ENCODE data around the gene UBR3.

Gene UBR3

DNA sequence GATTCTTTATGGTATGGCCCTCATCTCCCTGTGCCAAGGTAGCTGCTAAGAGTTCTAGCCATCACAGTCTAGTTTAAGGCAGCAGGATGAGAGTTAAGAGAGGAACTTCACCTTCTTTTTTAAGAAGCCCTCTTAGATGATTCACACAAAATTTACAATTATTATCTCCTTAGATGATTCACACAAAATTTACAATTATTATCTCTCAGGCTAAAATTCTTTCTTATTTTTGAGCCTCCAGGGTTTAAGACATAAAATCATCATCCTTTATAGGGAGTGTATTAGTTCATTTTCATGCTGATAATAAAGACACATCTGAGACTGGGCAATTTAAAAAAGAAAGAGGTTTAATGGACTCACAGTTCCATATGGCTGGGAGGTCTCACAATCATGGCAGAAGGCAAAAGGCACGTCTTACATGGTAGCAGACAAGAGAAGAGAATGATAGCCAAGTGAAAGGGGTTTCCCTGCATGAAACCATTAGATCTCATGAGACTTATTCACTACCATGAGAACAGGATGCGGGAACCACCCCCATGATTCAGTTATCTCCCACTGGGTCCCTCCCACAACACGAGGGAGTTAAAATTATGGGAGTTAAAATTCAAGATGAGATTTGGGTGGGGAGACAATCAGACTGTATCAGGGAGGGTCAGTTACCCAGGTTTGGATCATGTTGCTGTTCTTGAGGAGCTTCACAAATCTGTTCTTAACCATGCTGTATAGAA, 217.7 kb downstream of the UBR3 start:
- no peak for DNase-seq (ENCODE audit: low read depth in 2 of 2)

DNA sequence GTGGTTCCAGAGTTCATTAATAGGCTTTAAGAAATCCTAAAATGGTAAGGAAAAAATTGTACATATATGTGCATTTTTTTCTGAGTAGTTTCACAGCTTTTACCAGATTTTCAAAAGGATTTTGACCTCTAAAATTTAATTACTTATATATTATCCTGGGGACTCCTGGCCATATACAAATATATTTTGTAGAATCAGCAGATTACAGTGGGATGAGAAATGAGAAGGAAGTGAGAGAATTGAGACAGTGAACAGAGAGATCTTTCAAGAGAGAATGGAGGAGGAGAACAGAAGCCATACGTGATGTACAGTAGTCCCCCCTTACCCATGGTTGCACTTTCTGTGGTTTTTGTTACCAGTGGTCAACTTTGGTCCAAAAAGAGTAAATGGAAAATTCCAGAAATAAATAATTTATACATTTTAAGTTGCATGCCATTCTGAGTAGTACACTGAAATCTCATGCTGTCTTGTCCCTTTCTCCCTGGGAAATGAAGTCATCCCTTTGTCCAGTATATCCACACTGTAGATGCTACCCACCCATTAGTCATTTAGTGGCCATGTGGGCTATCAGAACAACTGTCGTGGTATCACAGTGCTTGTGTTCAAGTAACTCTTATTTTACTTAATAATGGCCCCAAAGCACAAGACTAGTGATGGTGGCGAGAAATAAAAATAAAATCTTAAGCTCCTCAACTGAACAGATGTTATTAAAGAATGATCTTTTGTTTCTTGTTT, 220.2 kb downstream of the UBR3 start:
- no peak for DNase-seq (ENCODE audit: low read depth in 2 of 2)

DNA sequence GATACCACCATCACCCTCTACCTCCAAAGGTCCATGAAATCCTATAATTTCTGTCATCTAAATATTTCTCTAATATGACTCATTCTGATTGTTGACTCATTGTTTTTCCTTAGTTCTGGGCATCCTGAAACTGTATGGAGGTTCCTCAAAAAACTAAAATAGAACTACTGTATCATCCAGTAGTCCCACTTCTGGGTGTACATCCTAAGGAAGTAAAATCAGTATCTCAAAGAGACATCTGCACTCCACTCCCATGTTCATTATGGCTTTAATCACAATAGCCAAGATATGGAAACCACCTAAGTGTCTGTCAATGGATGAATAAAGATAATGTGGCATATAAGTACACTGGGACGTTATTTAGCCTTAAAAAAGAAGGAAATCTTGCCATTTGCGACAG, 224.9 kb downstream of the UBR3 start:
- DNase-seq (ENCODE audit: low read depth in 2 of 2) = no peak

DNA sequence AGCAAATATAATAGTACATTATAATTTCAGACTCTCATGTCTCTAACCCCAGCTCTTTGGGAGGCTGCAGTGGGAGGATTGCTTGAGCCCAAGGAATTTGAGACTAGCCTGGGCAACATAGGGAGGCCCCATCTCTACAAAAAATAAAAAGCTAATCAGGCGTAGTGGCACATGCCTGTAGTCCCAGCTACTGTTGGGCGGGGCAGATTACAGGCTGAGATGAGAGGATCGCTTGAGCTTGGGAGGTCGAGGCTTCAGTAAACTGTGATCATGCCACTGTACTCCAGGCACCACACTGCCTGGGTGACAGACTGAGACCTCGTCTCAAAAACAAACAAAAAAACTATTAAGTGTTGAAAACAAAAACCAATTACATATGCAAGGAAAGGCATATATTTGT, 227.7 kb downstream of the UBR3 start:
- DNase-seq (ENCODE audit: low read depth in 2 of 2) = no peak

DNA sequence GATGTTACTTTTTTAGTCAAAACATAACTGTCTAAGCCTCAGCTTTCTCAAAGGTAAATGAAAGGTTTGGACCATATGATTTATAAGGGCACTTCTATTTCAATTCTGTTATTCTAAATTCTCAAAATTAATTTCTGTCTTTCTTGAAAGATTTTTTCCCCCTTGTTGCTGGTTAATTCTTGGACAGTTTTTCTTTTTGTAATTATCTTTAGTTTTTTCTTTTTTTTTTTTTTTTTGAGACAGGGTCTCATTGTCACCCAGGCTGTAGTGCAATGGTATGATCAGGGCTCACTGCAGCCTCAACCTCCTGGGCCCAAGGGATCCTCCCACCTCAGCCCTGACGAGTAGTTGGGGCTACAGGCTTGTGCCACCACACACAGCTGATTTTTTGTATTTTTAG, 229.6 kb downstream of the UBR3 start:
- no peak for DNase-seq (ENCODE audit: low read depth in 2 of 2)

DNA sequence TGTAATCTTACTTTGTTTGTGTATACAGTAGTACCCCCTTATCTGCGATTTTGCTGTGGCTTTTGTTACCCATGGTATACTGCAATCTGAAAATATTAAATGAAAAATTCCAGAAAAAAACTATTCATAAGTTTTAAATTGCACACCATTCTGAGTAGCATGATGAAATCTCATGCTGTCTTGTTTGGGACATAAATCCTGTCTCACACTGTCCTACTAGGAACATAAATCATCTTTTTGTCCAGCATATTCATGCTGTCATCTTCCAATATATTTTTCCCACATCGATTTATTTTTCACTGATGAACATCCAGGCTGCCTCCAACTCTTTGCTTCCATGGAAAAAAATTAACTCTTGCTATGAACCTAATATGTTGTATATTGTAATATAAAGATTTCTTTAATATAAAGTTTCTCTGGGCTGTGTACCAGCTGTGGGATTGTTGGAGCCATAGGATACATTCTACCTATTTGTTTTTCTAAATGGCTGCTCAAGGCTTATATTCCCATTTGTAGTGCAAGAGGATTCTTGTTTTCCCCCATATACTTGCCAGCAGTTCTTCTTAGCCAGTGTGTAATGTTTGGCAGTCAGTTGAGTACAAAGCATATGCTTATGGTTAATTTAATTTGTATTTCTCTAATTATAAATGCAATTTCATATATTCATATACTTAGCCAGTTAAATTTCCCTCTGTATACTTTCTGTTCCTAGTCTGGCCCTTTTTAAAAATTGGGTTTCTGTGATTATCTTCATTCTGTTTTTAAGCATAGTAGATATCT, 236.4 kb downstream of the UBR3 start:
- DNase-seq (ENCODE audit: low read depth in 2 of 2) = no peak

DNA sequence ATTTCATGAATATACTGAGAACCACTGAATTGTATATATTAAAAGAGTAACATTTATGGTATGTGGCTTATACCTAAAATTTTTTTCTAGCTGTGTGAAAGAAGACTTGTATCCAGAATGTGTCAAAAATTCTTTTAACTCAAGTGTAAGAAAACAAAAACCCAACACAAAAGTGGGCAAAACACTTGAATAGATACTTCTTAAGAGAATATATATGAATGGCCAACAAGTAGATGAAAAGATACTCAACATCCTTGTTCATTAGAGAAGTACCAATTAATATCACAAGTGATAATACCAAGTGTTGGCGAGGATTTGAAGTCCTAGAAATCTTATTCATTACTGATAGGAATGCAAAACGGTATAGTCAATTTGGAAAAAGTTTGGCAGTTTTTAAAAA, 243.5 kb downstream of the UBR3 start:
- no peak for DNase-seq (ENCODE audit: low read depth in 2 of 2)

DNA sequence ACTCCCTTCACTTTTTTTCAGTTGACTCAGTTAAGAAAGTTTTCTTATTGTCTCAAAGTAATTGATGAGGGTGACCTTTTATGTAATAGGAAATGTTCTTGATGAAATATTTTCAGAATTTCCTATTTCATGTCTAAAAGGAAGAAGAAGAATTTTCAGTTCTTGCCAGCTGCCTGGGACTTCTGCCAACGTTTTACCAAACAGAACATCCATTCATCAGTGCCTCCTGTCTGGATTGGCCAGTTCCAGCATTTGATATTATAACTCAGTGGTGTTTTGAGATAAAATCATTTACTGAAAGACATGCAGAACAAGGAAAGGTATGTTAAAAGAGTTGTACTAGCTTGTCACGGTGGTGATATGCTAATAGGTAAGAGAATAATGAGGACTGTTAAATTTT, 246.0 kb downstream of the UBR3 start:
- no peak for DNase-seq (ENCODE audit: low read depth in 2 of 2)

DNA sequence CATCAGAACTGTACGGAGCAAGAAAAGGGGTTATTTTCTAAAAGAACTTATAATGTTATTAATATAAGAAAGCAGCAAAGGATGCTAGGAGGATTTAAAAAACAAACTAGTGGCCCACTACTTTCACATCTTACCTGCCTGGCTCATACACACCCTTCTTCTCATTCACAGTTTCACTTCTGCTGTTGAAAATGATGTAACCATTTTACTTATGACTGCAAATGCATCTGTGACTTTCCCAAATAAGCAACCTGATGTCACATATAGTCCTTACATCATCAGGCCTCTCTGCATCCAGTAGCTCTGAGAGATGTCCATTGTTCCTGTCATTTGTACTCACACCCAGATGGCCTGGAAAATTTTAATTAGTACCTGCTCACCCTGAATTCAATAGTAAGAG, 248.9 kb downstream of the UBR3 start:
- no peak for DNase-seq (ENCODE audit: low read depth in 2 of 2)

DNA sequence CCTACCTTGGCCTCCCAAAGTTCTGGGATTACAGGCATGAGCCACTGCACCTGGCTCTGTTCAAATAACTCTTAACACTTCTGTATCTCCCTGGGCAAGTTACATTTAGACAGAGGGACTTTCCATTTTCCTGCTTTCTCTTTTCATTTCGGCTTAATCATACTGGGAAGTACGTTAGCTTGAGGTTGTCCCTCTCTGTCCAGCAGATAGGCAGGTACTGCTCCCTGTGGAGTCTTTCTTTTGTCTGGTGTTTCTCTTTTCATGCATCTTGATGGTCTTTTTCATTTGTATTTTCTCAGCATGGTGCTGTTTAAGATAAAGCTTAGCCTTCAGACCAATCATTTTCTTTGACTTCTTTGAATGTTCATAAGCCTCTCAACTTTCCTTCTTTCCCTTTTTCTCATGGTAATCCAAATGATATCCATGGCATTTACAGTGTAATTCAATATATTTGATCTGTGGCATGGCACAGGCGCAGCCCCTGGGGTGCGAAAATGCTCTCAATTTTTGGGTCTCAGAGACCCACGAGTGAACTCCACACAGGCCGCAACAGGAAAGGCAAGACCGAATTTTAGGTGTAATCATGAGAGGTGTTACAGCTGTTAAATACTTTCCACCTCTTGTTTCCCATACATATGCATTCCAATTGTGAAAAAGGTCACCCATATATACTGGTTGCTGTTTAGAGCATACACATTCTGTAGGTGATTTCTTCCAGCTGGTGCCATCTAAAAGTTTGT, 250.7 kb downstream of the UBR3 start:
- no peak for DNase-seq (ENCODE audit: low read depth in 2 of 2)

DNA sequence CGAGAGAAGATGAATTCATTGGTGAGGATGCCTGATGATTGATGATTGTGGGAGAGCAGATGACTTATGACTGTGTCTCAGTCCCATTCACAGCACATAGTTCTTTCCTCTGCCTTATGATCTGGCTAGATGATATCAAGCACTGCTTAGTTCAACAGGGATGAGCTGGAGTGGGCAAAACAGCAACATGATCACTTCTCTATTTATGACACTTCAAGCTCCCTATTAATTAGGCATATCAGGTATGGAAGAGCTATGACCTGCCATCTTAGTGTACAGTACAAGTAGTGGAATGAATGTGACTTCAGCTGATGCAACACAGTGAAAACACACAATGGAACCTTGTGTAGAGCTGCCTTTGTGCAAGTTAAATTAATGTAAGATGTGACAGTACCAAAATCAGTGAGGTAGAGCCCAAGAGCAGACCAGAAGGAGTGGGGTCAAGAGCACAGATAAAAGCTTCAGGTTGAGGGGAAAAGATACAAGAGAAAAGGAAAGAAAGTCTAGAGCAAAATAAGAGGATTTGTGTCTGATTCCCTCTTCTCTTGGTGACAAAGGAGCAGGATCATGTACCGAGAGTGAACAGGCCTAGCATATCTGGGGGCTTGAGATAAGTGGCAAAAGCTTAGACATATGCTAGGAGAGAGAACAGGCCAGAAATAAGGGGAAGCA, 257.7 kb downstream of the UBR3 start:
- DNase-seq (ENCODE audit: low read depth in 2 of 2) = no peak

DNA sequence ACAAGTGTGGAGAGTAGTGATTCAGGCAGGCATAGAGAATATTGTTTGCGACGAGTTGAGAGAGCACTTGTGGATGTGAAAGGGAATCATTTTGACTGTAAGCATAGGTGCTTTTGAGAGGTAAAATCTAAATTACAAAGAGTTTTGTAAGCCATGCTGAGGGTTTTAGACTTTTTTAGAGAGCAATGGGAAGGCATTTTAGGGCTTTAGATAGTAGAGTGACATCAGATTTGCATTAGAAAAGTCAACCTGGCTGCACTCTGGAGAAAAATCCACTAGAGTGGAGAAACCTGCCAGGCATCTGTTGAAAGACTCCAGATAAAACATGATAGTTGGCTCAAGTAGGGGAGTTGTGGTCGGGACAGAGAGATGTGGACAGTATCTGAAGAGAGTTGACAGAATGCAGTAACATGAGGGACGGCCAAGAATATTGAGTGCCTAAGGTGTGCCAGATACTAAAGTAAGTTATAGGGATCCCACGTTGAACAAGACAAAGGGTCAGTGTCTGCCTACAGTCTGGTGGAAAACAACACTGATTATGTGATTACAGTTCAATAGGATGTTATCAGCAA, 258.9 kb downstream of the UBR3 start:
- DNase-seq (ENCODE audit: low read depth in 2 of 2) = no peak

DNA sequence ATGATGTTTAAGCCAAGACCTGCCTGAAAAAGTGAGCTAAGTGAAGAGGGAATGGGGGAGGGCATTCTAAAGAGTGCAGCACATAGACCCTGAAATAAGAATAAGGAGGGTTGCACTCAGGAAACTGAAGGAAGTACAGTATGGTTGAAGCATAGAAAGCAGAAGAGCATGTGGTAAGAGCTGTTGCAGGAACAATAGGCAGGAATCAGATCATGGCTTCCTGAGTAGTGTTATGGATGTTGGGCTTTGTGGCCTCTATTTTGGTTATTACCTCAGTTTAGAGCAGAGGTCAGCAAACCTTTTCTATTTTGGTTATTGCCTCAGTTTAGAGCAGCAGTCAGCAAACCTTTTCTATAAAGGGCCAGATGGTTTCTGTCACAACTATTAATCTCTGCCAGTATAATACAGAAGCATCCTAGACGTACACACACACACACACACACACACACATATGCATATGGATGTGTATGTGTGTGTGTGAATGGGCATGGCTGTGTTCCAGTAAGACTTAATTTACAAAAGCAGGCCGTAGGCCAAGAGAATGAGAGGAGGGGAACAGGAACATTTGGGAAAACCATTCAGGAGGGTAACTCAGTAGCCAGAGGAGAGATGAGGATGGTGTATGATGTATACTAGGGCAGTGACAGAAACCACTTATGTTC, 259.6 kb downstream of the UBR3 start:
- no peak for DNase-seq (ENCODE audit: low read depth in 2 of 2)

DNA sequence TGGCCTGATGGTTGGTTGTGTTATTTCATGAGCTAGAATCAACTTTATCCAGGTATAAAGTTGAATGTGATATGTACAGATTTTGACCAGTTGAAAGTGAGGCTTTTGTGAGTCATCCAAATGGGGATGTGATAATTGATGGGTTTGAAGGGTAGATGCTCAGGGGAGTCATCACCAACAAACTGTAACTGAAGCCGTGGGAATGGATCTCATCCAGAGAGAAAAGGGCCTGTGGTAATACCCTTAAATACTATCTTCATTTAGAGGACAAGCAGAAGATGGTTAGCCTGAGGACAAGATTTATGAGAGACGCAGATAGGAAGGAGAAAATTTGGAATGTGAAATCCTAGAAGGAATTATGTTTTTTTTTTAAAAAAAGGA, 260.1 kb downstream of the UBR3 start:
- DNase-seq (ENCODE audit: low read depth in 2 of 2) = no peak

DNA sequence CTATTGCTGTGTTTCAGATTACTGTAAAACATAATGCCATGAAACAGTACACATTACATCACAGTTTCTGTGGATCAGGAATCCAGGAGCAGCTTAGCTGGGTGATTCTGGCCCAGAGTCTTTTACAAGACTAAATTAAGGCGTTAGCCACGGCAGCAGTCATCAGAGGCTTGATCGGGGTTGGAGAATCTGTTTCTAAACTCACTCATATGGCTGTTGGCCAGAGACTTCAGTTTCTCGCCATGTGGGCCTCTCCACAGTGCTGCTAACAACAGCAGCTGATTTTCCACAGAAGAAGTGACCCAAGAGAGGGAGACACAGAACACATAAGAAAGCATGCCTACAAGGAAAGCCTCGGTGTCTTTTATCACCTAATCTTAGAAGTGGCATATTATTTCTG, 261.5 kb downstream of the UBR3 start:
- no peak for DNase-seq (ENCODE audit: low read depth in 2 of 2)

DNA sequence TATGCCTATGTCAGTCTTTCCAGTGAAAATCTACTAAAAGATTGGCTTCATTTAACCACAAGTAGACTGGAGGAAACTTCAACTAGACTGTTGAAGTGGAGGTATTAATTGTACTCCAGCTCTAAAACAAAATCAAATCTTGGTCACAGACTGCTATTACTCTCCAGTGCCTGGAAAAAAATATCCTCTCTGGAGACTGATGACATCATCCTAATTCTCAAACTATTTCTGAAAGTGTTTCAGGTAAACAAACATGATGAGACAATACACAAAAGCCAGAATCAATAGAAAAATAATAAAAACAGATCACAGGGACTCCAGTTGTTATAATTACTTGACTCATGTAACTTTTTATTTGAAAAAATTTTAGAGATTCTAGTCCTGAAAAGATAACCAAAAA, 263.0 kb downstream of the UBR3 start:
- DNase-seq (ENCODE audit: low read depth in 2 of 2) = no peak

DNA sequence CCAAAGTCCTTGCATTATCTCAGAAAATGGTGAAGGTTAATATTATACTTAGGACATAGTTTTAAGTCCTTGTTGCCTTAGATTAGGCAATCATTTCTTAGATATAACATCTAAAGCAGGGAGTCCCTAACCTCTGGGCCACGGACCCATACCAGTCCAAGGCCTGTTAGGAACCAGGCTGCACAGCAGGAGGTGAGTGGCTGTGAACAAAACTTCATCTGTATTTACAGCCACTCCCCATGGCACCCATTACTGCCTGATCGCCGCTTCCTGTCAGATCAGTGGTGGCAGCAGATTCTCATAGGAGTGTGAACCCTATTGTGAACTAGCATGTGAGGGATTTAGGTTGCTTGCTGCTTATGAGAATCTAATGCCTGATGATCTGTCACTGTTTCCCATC, 264.2 kb downstream of the UBR3 start:
- no peak for DNase-seq (ENCODE audit: low read depth in 2 of 2)

DNA sequence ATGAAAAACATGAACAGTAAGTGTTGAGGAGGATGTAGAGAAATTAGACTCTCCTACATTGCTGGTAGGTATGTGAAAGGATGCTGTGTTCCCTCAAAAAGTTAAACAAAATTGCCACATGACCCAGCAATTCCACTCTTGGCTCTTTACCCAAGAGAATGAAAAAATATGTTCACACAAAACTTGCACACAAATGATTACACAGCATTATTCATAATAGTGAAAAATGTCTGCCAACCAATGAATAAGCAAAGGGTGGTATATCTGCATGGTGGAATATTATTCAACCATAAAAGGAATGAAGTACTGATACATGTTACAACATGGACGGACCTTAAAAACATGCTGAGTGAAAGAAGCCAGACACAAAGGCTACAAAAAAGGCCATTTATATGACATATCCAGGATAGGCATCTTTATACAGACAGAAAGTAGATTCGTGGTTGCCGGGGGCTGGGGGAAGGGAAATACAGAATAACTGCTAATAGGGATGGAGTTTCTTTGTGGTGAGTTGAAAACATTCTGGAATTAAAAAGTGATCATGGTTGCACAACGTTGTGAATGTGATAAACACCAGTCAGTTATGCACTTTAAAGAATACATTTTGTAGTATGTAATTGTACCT, 265.3 kb downstream of the UBR3 start:
- DNase-seq (ENCODE audit: low read depth in 2 of 2) = no peak

DNA sequence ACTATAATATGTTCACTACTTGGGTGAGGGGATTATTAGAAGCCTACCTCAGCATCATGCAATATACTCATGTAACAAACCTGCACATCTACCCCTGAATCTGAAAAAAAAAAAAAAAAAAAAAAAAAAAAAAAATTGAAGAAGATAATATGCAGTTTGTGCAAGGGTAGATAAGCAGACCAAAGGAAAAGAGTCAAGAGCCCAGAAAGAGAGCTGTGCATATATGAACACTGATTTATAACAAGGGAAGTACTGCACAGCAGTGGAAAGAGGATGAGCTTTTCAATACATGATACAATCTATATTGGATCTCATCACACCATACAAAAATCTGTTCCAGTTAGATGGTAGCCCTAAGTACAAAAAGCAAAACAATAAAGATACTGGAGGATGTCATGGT, 268.1 kb downstream of the UBR3 start:
- DNase-seq (ENCODE audit: low read depth in 2 of 2) = no peak

DNA sequence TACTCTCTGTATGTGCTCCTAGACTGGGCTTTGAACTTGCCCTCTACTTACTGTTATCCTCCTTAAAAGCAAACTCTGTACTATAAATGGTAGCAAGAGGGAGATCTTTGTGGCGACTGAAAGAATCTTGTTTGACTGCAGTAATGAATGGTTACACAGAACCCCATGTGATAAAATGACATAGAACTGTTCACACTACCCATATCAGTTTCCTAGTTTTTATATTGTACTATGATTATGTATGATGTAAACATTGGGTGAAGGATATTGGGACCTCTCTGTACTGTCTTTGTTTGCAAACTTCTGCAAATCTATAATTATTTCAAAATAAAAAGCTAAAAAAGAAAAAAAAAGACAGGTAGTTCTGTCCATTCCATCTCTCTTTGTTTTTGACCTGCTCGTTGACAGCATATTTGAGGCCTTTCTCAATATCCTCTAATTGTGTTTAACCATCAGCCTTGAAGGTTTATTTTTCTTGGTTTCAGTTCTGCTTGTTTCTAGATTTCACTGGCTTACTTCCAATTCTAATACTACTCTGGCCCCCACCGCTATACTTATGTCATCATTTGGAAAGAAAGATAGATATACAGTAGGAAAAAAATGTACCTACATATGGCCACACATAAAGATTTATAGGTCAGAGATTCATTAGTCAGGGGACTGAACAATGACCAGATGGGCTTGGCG, 271.5 kb downstream of the UBR3 start:
- DNase-seq (ENCODE audit: low read depth in 2 of 2) = no peak

Measured in stimulated activated CD4-positive, alpha-beta T cell treated with anti-CD3 and anti-CD28 coated beads, Interleukin-15, amount 100 ng/mL, for 48 hours (primary cell).